Muscle layer of colon (tissue), 2 donors: ENCODE results near the gene PLCH1.

Experiments
- H3K27ac ChIP-seq: one replicate; pipeline ENCODE4 v1.7.0; 2013; ENCODE audit warnings: low read depth, mild to moderate bottlenecking, low read length, moderate library complexity
- H3K27me3 ChIP-seq, 2 donors: one replicate each; pipeline ENCODE4 v1.7.0; 2013; ENCODE audit warnings: low read length in 2 of 2, mild to moderate bottlenecking in 2 of 2; ENCODE audit not compliant: insufficient read depth in 2 of 2, control insufficient read depth in 1 of 2
- H3K36me3 ChIP-seq: one replicate; pipeline ENCODE4 v1.7.0; 2013; ENCODE audit warnings: mild to moderate bottlenecking, low read length; ENCODE audit not compliant: insufficient read depth
- H3K4me1 ChIP-seq: one replicate; pipeline ENCODE4 v1.7.0; 2013; ENCODE audit warnings: mild to moderate bottlenecking, low read length; ENCODE audit not compliant: insufficient read depth
- H3K4me3 ChIP-seq, 2 donors: one replicate each; pipeline ENCODE4 v1.7.0; 2013; ENCODE audit warnings: low read length in 2 of 2, low read depth in 1 of 2, mild to moderate bottlenecking in 1 of 2, moderate library complexity in 1 of 2
- H3K9ac ChIP-seq: one replicate; pipeline ENCODE4 v1.7.0; 2013; ENCODE audit warnings: low read length
- H3K9me3 ChIP-seq: one replicate; pipeline ENCODE4 v1.7.0; 2013; ENCODE audit warnings: mild to moderate bottlenecking, low read length
- donor health status: abdominal sarcoma.
- donor health status: Adenocarcinoma of cecum.

The PLCH1 gene

GRCh38 chr3:155704771-155705559, 39.9 kb downstream of the PLCH1 start:
- H3K4me3 ChIP-seq: no peak overlapping the region
- no peaks in the 10 kb centered on the region for H3K9me3 ChIP-seq
- H3K36me3 ChIP-seq: no peaks in the 10 kb centered on the region
- no peaks in the 10 kb centered on the region for H3K4me1 ChIP-seq
- H3K27ac ChIP-seq: no peak overlapping the region
- H3K27me3 ChIP-seq: no peaks in the 10 kb centered on the region
- H3K9ac ChIP-seq: no peak overlapping the region

DNA sequence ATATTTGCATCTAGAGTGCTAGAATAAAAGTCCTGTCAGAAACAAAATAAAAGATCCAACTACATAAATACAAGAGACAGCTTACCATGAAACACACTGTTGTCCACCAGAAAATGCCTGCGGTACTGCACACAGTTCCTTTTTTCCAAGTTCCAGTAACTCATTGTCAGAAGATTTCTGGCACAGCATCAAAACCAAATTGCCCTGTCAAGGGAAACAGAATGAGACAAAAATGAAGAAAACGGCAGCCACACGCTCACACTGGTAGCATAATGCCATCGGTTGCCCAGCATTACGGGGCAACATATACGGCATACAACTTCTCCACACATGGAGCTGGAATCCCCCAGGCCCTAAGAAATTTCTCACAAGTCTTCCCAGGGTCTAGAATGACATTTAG, 40.8 kb downstream of the PLCH1 start:
- H3K9ac ChIP-seq: no peak overlapping the region
- no peaks in the 10 kb centered on the region for H3K9me3 ChIP-seq
- H3K4me3 ChIP-seq: no peak overlapping the region
- no peaks in the 10 kb centered on the region for H3K36me3 ChIP-seq
- no peaks in the 10 kb centered on the region for H3K4me1 ChIP-seq
- no peak overlapping the region for H3K27ac ChIP-seq
- H3K27me3 ChIP-seq: no peaks in the 10 kb centered on the region

DNA sequence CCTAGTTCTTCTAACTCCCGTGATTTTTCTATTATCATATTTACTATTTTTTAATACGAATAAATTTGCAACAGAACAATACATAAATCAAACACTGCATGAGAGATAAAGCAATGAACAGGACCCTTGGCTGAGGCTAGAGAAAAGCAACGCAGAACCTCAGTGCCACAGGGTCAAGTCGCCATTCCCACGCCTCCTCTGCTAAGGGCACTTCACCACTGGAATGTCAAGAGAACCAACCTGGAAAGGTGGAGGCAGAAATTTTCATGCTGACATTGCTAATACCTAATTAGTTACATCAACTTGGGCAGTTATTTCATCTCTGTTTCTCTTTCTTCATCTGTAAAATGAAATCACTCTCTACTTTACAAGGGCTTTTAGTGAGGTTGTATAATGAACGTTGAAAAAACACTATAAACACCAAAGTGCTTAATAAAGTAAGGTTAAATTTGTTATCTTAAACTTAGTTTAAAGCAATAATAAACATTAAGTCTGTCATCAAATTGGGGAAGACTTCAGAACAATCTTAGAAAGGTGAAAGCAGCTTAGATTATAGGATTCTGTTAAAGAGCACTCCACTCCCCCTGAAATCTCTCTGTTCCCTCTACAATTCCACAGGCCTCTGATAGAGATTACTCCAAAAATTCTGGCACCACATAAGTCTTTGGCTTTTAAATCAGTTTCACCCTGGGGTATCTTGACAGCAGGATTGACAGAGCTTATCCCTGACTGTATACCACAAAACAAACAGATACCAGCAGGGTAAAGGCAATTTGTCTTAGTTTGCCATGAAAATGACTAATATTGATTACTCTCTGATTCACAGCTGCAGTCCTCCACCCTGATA, 41.9 kb downstream of the PLCH1 start:
- Histone ChIP-seq H3K9ac (no peak overlapping the region), H3K27ac (no peak overlapping the region), H3K27me3 (no peaks in the 10 kb centered on the region), H3K4me3 (no peak overlapping the region), H3K4me1 (no peaks in the 10 kb centered on the region), H3K9me3 (no peaks in the 10 kb centered on the region), H3K36me3 (no peaks in the 10 kb centered on the region)

DNA sequence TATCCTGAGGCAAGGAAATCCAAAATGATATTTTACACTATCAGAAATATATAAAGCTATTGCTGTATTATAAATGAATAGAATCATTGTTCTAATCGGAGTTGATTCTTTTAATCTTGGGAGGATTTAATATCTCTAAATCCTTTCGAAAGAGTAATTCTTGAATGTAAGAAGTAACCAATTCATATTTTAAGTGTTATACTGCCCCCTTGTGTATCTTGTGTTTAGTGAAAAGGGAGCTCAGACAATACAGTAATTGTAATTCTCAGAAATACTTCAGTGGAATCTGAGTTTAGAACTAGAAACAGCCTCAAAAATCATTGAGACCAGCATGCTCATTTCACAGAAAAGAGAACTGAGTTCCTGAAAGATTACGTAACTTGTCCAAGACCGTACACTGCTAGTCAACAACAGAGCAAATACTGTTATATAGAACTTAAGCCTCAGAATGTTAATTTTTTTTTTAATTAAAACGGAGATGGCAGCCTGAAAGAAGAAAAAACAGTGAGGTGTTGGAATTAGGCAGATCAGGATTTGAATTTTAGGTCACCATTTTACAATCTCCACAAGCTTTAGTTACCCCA, 42.9 kb downstream of the PLCH1 start:
- Histone ChIP-seq H3K27ac (no peak overlapping the region), H3K9me3 (no peaks in the 10 kb centered on the region), H3K4me3 (no peak overlapping the region), H3K9ac (no peak overlapping the region), H3K36me3 (no peaks in the 10 kb centered on the region), H3K4me1 (no peaks in the 10 kb centered on the region), H3K27me3 (no peaks in the 10 kb centered on the region)

GRCh38 chr3:155697542-155697941, 47.3 kb downstream of the PLCH1 start:
- no peaks in the 10 kb centered on the region for H3K9me3 ChIP-seq
- H3K27me3 ChIP-seq: no peaks in the 10 kb centered on the region
- no peak overlapping the region for H3K27ac ChIP-seq
- H3K4me1 ChIP-seq: no peaks in the 10 kb centered on the region
- H3K4me3 ChIP-seq: no peak overlapping the region
- no peaks in the 10 kb centered on the region for H3K36me3 ChIP-seq
- H3K9ac ChIP-seq: no peak overlapping the region

GRCh38 chr3:155690921-155691320, 54.0 kb downstream of the PLCH1 start:
- Histone ChIP-seq H3K9me3 (no peaks in the 10 kb centered on the region), H3K4me1 (no peaks in the 10 kb centered on the region), H3K4me3 (no peak overlapping the region), H3K27ac (no peak overlapping the region), H3K27me3 (no peaks in the 10 kb centered on the region), H3K9ac (no peak overlapping the region), H3K36me3 (no peaks in the 10 kb centered on the region)

GRCh38 chr3:155688481-155688880, 56.4 kb downstream of the PLCH1 start:
- Histone ChIP-seq H3K9me3 (no peaks in the 10 kb centered on the region), H3K4me1 (no peaks in the 10 kb centered on the region), H3K9ac (no peak overlapping the region), H3K27ac (no peak overlapping the region), H3K27me3 (no peaks in the 10 kb centered on the region), H3K4me3 (no peak overlapping the region), H3K36me3 (no peaks in the 10 kb centered on the region)

GRCh38 chr3:155683344-155683720, 61.5 kb downstream of the PLCH1 start:
- H3K36me3 ChIP-seq: no peaks in the 10 kb centered on the region
- no peak overlapping the region for H3K4me3 ChIP-seq
- H3K27me3 ChIP-seq: no peaks in the 10 kb centered on the region
- no peak overlapping the region for H3K27ac ChIP-seq
- no peak overlapping the region for H3K9ac ChIP-seq
- H3K4me1 ChIP-seq: no peaks in the 10 kb centered on the region
- H3K9me3 ChIP-seq: no peaks in the 10 kb centered on the region

- Histone ChIP-seq H3K36me3 (no peaks in the 10 kb centered on the region), H3K9ac (no peak overlapping the region), H3K9me3 (no peaks in the 10 kb centered on the region), H3K27ac (no peak overlapping the region), H3K4me1 (no peaks in the 10 kb centered on the region), H3K27me3 (no peaks in the 10 kb centered on the region), H3K4me3 (no peak overlapping the region)
These were observed 62.2 kb downstream of the PLCH1 start for GRCh38 chr3:155682426-155683343.

DNA sequence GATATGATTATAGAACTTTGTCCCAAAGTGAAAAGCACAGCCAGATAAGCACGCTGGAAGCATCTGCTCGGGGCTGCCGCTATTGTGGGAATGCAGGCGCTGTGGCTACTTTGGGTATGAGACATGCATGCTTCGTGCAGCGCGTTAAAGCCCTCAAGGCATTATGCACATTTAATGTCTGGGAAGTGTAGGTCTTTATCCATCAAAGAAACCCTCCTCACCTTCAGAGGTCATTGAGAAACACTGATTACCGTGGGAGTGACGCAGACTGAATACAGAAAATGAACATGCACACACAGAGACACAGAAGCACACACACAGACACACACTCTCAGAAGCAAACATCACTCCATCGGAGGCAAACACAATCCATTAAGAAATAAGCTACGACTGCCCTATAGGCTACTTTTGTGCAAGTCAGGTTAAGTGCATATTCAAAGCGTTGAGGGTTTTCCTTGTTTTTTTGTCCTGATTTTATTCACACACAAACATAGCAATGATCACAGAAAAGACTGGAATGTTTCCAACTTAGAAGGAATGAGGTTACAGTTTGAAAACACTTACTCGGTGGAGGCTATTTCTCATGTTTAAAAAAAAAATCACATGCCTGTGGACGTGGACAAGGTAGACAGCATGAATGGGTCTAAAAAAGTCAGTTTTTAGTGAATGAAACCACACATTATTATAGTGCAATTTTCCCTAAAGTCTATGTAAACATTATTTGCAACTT, 68.5 kb downstream of the PLCH1 start:
- no peaks in the 10 kb centered on the region for H3K9me3 ChIP-seq
- no peaks in the 10 kb centered on the region for H3K4me1 ChIP-seq
- H3K36me3 ChIP-seq: no peaks in the 10 kb centered on the region
- peak overlapping the region in 1 of 2 donors; percentile 46 for H3K4me3 ChIP-seq
- no peak overlapping the region for H3K27ac ChIP-seq
- H3K27me3 ChIP-seq: no peaks in the 10 kb centered on the region
- H3K9ac ChIP-seq: no peak overlapping the region
